NB4 (cell line): ENCODE results near the gene PLEKHB2.

ENCODE experiments used
- MYC ChIP-seq: IDR thresholded peaks from 2 replicates; pipeline ENCODE4 v1.6.1; 2011; ENCODE audit warnings: low read depth, low read length
- POLR2A ChIP-seq: IDR thresholded peaks from 2 replicates; pipeline ENCODE4 v1.6.1; 2011; ENCODE audit warnings: mild to moderate bottlenecking; ENCODE audit not compliant: insufficient read length; ENCODE audit errors: extremely low read depth
- TF ChIP-seq, protein P1 (sequence below): IDR thresholded peaks from one replicate; pipeline ENCODE4 v1.5.1; 2012; ENCODE audit warnings: low read depth, low read length
- TF ChIP-seq, protein P2 (sequence below): IDR thresholded peaks from 2 replicates; pipeline ENCODE4 v1.6.1; 2011; ENCODE audit warnings: low read depth, low read length

DNA sequence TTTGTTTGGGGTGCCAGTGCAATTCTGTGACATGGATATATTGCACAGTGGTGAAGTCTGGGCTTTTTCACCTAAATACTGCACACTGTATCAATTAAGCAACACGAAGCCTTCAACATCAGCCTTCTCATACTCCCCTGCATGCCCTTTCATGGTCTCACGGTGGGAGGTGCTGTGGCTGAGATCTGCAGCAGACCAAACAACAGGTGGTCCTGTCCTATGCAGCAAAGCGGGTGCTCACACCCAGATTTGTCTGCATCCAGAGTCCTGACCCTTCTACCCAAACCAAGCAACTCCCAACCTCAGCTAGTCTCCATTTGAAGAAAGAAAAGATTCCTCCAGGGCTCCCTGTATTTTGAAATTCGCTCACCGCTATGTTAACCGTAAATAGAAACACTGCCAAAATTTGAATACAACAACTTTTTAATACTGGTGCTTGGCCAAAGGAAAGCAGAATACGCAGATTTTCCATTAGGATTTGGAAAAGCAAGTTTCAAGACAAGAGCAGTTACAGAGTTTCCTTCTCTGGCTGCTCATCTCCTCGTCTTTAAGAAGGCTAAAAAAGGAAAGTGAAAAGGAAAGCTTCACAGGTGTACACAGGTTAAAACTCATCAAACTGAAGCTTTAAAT, 46.8 kb upstream of the PLEKHB2 start:
- TF ChIP-seq, protein P1, sequence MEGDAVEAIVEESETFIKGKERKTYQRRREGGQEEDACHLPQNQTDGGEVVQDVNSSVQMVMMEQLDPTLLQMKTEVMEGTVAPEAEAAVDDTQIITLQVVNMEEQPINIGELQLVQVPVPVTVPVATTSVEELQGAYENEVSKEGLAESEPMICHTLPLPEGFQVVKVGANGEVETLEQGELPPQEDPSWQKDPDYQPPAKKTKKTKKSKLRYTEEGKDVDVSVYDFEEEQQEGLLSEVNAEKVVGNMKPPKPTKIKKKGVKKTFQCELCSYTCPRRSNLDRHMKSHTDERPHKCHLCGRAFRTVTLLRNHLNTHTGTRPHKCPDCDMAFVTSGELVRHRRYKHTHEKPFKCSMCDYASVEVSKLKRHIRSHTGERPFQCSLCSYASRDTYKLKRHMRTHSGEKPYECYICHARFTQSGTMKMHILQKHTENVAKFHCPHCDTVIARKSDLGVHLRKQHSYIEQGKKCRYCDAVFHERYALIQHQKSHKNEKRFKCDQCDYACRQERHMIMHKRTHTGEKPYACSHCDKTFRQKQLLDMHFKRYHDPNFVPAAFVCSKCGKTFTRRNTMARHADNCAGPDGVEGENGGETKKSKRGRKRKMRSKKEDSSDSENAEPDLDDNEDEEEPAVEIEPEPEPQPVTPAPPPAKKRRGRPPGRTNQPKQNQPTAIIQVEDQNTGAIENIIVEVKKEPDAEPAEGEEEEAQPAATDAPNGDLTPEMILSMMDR: no peak
- TF ChIP-seq, protein P2, sequence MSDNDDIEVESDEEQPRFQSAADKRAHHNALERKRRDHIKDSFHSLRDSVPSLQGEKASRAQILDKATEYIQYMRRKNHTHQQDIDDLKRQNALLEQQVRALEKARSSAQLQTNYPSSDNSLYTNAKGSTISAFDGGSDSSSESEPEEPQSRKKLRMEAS: no peak
- TF ChIP-seq MYC (no peak), POLR2A (no peak)
